GOT3 (cell line): ENCODE results near the gene NDUFB1.

Experiments
- DNase-seq: peaks from one replicate; lab custom pipeline; 2025; ENCODE audit warnings: mixed read lengths; lab: John Stamatoyannopoulos, UW

The NDUFB1 gene

GRCh38 chr14:92121670-92122350 lies at the start of gene NDUFB1, which contains the start of gene CPSF2:
Gene NDUFB1 (minus strand): TSS chr14:92121706. CDS start chr14:92117637, 4,069 bp downstream.
Gene CPSF2 (plus strand): TSS chr14:92121969. CDS start chr14:92130985, 9,016 bp downstream.
- DNase-seq: peak; percentile 12

GRCh38 chr14:92164958-92165357 lies 43.5 kb upstream of the NDUFB1 start:
- no peak for DNase-seq

DNA sequence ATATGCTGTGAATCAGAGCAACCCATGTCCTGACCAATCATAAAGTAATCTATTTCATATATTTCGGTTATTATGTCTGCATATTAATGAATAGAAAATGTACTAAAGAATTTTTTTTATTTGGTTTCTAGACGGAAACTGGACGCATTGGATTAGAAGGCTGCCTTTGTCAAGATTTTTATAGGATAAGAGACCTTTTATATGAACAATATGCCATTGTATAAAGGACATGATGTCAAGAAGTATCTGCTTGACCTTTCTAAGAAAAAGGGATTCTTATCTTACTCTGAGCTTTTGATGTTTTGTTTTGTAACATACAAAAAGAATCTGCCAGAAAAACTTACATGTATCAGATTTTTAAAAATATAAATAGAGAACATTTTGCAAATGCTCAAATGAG lies 40.0 kb upstream of the NDUFB1 start:
- DNase-seq: no peak

DNA sequence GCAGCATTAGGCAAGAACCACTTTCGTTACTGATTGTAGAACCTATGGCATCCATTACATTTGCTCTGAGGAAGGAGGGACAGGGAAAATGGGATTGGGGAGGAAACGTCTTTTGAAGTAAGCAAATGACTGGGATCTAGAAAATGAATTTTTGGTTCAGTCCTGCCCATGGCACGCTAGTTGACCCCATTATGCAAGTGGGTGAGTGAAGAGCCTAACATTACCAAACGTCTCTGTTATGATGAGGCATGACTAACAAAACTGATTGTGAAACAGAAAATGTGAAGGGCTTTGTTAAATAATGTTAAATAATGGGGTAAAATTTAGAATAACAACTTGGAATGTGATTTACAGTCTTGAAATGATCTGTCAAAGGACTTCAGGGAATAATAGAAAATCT lies 39.1 kb upstream of the NDUFB1 start:
- no peak for DNase-seq

- no peak for DNase-seq
These were observed 32.9 kb upstream of the NDUFB1 start for GRCh38 chr14:92154283-92154942.

DNA sequence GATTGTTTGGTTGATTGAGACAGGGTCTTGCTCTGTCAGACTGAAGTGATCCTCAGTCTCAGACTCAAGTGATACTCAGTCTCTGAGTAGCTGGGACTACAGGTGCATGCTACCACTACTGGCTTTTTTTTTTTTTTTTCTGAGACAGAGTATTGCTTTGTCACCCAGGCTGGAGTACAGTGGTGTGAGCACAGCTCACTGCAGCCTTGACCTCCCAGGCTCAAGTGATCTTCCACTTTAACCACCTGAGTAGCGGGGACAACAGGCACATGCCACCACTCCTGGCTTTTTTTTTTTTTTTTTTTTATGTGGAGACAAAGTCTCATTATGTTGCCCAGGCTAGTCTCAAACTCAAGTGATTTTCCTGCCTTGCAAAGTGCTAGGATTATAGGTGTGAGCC lies 32.1 kb upstream of the NDUFB1 start:
- DNase-seq: no peak

DNA sequence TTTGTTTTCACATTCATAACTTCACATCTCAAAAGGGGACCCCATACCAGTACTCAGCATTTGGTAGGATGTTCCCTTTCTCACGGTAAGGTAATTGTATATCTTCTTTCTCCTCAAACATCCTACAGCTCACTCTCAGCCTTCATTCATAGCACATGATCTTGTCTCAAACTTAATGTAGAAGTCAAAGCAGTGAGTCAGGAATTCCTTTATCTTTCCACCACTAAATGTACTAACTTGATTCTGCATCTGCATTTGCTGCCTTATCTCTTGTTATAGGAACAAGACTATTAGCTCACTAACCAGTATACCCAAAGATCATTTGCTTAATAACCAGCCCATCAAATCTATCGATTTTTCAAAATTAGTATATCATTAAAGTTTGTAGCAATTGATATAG lies 23.2 kb upstream of the NDUFB1 start:
- no peak for DNase-seq

GRCh38 chr14:92143962-92144361 lies 22.5 kb upstream of the NDUFB1 start:
- DNase-seq: no peak

DNA sequence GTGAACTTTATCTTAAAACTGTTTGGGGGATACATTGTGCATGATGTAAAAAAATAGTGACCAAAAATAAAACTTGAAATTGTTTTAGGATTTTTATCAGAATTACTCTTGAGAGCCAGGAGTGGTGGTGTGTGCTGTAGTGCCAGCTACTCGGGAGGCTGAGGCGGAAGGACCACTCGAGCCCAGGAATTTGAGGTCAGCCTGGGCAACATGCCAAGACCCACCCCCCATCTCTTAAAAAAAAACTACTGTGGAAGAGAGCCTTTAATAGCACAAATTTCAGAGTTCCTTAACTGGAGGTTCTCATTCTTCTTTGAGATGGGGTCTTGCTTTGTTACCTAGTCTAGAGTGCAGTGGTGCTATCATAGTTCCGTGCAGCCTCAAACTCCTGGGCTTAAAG lies 21.8 kb upstream of the NDUFB1 start:
- DNase-seq: no peak

DNA sequence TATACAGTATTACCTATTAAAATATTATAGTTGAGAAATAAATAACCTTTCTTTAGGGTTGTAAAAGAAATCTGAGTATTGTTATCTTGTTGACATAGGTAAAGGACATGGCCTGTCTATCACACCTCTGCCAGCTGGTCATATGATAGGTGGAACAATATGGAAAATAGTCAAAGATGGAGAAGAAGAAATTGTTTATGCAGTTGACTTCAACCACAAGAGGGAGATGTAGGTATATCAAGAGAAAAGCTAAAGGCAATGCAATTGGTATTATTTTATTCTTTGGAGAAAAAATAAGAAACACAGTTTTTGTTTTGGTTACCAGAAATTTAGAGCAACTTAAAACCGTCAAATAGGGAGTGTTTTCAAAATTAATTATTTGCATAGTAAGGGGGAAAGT lies 13.8 kb upstream of the NDUFB1 start:
- no peak for DNase-seq

- DNase-seq: no peak
These were observed 12.9 kb upstream of the NDUFB1 start for GRCh38 chr14:92134456-92134855.

- no peak for DNase-seq
These were observed 1.3 kb upstream of the NDUFB1 start for GRCh38 chr14:92122761-92123160.

DNA sequence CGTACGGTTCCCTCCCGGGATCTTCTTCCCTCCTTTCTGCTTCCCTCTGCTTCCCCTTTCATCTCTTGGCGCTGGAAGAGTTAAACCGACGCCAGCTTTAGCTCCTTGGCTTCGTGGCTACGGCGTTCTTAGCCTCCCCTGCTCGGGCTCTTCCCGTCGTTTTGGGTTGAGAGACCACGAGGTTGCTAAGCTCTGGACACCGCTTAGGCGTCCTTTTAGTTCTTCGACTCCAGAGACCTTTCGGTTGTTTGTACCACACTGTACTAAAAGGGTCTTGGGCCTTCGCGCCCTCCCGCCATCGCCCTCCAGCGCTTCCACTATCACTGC lies 808 bp upstream of the NDUFB1 start:
- no peak for DNase-seq

DNA sequence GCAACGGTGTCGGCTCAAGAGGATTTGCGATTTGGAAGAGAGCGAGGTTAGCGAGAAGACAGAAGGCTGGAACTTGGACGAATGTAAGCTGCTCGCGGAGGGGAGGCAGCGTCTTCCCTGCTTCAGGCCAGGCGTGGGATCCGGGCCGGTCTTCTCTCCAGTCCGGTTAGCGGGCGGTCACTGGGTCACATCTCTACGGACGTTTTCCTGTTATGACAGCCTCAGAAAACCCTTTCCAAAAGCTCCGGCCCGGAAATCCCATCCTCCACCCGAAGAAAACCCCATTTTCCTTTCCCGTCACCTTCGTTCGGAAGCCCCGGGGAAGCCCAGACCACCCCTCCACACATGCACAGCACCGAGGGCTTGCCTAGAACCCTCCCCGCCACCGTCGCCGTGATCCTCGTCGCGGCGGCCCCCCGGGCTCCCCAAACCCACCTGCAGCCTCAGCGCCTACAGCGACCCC lies 268 bp downstream of the NDUFB1 start:
- no peak for DNase-seq

DNA sequence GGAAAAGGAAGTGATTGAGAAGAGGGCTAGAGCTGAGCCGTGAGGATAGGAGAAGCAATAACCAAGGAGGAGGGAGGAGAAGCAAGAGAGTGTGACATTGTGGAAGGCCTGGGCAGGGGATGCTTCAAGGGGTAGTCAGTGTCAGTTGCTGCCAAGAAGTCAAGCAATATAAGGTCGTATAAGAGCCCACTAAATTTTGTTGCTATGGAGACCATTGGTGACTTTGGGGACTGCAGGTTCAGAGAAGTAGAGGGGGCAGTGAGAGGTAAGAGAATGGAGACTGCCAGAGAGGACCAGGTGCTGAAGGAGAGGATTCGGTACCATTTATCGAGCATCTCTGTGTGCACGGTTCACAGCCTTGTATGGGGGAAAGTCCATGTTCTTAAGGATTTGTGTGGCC lies 12.0 kb downstream of the NDUFB1 start:
- DNase-seq: no peak

GRCh38 chr14:92108345-92109254 lies 12.9 kb downstream of the NDUFB1 start:
- DNase-seq: no peak

DNA sequence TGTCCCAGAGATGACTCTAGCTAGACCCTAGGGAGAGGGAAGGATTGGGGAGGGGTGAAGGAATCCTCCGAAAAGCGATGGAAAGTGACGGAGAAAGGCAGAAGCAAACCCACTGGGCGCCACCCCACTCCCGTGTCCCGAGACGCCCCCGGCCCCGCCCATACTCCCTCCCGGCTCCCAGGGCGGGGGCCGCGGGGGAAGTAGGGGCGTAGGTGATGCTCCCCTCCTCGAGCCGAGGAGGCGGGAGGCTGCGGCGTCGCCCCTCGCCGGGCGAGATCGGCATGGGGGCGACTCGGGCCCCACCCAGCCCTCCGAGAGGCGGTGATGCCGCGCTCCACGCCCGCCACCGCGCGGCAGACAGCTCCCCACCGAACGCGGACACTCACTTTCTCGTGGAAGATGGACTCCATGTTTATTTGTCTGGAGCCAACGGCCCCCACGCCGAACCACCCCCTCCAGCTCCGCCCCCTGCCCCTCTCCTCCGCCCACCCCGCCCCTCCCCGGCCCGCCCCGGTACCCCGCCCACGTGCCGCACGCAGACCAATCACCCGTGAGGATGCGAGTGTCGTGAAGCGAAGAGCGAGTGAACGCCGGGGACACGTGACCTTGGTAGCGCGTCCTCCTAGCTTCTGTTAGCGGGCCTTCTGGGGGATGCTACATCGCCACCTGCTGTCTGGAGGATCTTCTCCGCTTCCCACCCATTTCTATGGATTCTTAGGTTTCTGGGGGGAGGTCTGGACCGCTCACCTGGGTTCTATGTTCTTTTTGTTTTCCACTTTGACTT lies 15.2 kb downstream of the NDUFB1 start, which contains the start of gene ATXN3:
TSS of gene ATXN3 (minus strand) at position 440 of the 784 bp plus-strand sequence. CDS start at position 410, 30 bp downstream.
- peak; percentile 33 for DNase-seq

DNA sequence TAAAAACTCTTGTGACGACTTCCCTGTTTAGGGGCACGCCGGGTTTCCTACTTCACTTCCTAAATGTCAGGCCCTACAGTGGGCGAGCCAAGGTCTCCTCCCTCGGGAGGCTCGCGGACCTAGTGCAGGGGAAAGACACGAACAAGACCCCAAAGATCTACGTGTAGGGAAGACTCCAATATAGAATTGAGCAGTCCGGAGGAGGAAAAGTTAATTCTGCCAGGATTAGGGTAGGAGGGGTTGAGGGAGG lies 15.7 kb downstream of the NDUFB1 start:
- DNase-seq: no peak

GRCh38 chr14:92105073-92105892 lies 16.2 kb downstream of the NDUFB1 start:
- no peak for DNase-seq

DNA sequence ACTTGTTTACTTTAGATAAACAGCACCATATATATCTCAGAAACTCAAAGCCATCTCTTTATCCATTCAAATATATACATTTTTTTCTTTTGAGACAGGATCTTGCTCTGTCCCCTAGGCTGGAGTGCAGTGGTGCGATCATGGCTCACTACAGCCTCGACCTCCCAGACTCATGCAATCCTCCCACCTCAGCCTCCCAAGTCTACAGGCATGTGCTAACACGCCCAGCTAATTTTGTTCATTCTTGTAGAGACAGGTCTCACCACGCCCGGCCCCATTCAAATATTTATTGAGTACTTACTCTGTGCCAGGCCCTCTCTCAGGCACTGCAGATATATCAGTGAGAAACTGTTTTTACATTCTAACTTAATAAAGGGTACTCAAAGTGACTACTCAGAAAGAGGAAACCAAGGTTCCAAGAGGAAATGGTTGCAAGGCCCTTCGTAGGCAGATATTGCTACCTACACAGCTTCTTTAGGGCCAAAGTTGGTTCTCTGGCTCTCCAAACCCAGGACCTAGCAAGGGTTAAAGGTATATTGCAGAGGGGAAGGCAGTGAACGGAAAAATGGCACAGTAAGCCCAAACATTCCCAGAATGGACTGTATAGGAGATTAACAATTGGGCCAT lies 18.0 kb downstream of the NDUFB1 start:
- no peak for DNase-seq

GRCh38 chr14:92099802-92100201 lies 21.7 kb downstream of the NDUFB1 start:
- no peak for DNase-seq
